NCI-H2196 (cell line): ENCODE data around the gene IL7R.

Experiments used
- DNase-seq: peaks from one replicate; lab custom pipeline; 2025; ENCODE audit not compliant: unreplicated experiment; lab: John Stamatoyannopoulos, UW

The IL7R gene, protein sequence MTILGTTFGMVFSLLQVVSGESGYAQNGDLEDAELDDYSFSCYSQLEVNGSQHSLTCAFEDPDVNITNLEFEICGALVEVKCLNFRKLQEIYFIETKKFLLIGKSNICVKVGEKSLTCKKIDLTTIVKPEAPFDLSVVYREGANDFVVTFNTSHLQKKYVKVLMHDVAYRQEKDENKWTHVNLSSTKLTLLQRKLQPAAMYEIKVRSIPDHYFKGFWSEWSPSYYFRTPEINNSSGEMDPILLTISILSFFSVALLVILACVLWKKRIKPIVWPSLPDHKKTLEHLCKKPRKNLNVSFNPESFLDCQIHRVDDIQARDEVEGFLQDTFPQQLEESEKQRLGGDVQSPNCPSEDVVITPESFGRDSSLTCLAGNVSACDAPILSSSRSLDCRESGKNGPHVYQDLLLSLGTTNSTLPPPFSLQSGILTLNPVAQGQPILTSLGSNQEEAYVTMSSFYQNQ

GRCh38 chr5:35856765-35857351 is at the start of gene IL7R:
Gene IL7R (plus strand): TSS chr5:35856891. CDS start chr5:35856978, 87 bp downstream.
- no peak for DNase-seq

- DNase-seq = no peak
Observed at GRCh38 chr5:35810601-35811000, 46.1 kb upstream of the IL7R start.

DNA sequence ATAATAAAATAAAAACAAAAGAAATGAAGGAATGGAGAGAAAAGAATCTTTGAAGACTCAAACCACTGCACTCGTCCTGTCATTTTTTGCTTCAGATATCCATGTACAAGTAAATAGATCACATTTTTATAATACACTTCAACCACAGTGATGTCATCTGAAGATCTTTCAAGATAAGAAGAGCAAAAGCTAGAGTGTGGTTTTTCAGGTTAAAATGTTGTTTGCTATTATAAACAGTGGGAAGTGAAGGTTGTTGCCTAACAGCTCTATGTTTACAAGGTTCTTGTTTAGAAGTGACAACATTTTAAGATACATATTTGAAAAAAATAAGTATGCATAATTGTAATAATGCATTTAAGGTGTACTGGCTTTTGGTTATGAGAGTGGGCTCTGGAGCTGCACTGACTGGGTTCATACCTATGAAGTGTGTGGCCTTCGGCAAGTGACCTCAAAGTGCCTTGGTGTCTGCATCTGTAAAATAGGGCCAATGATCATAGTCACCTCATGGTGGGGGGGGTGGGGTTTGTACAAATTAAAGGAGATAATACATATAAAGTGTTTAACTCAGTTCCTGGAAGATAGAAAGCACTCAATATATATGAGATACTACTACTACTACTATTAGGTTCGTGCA is 45.5 kb upstream of the IL7R start:
- no peak for DNase-seq

DNA sequence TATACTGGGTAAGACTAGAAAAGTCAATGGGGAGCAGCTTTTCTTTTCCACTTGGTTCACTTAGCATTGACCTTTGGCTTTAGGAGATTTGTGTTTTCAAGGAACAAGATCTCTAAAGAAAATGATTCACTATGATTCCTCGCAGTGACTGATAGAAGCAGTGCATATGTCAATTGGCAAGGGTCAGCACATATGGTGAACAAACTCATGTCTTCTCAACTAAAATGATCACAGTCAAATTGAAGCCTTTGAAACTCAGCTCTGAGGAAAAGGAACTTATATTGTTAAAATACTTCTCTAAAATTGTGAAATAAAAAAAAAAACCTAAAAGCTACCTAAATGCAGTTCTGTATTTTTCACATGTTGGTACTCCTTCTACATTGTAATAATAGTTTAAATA is 43.2 kb upstream of the IL7R start:
- no peak for DNase-seq

- DNase-seq = no peak
Observed at GRCh38 chr5:35815089-35815936, 41.4 kb upstream of the IL7R start.

- DNase-seq = no peak
Observed at GRCh38 chr5:35816881-35817521, 39.7 kb upstream of the IL7R start.

- DNase-seq = no peak
Observed at GRCh38 chr5:35819026-35819425, 37.7 kb upstream of the IL7R start.

DNA sequence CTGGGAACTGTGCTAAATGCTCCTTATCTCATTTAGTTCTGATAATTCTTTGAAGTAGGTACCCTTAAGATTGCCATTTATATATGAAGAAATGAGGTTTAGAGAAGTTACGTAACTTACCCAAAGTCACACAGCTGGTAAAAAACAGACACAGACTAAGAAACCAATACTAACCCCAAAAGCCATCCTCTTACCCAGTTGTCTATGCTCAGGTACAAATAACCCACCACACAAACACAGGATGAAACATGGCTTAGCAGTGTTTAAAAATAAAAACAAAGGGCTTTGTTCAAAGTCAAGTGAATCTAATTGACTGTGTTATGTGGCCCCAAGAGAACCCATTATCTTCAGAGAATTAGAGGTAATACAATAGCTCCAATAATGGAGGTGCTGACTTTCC is 37.0 kb upstream of the IL7R start:
- no peak for DNase-seq

GRCh38 chr5:35820735-35821134 is 36.0 kb upstream of the IL7R start:
- DNase-seq = no peak

- no peak for DNase-seq
Observed at GRCh38 chr5:35821513-35821912, 35.2 kb upstream of the IL7R start.

DNA sequence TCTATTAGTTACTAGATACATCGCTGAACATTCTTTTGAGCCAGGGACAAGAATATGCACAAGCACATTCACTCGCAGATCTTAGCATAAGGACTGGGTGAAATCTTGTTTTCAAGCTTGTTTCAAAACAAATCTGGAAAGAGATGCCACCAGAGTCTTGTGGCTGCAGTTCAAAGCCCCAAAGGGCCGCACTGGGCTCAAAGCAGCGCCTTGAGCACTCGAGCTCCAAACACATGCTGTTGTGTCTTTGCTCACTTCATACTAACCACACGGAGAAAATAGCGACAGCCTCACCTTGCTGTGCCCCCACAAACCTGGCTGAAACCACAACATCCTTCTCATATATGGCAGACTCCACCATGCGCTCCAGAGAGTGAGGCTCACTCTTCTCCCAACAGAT is 34.2 kb upstream of the IL7R start:
- no peak for DNase-seq

DNA sequence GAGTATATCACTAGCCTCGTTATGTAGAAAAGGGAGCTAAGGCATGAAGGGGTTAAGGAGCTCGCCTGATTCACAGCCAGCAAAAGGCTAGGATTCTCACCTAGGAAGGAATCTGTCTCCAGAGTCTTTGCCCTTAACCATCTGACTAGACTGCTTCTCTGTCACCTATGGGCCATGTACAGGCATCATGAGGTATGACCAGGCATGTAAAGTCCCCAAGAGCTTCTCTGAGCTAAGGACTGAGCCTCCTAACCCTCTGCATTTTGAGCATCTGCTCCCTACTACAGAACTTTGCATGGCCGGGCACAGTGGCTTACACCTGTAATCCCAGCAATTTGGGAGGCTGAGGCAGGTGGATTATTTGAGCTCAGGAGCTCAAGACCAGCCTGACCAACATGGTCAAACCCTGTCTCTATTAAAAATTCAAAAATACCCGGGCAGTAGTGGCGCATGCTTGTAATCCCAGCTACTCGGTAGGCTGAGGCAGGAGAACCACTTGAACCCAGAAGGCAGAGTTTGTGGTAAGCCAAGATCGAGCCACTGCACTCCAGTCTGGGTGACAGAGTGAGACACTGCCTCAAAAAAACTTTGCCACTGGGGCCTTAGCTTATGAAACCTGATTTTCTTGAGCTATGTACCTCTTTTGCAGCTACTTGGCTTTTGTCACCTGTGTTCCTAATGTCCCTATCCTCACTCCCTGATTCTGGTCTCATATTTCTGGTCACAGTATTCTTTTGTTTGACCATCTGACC is 33.2 kb upstream of the IL7R start:
- DNase-seq = no peak

DNA sequence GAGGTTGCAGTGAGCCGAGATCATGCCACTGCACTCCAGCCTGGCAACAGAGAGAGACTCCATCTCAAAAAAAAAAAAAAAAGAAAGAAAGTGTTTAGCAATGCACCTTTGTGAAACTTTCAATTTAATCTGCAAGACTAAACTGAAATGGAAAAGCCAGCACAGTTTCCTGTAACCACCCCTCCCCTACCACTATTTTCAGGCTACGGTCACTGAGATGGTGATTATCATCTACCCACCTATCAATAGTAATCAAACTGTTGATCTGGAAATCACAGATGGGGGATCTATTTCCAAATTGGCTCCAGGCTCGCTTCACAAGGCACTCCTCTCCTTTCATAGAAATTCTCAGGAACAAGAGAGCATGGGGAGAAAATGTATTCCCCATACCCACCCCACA is 30.6 kb upstream of the IL7R start:
- no peak for DNase-seq

DNA sequence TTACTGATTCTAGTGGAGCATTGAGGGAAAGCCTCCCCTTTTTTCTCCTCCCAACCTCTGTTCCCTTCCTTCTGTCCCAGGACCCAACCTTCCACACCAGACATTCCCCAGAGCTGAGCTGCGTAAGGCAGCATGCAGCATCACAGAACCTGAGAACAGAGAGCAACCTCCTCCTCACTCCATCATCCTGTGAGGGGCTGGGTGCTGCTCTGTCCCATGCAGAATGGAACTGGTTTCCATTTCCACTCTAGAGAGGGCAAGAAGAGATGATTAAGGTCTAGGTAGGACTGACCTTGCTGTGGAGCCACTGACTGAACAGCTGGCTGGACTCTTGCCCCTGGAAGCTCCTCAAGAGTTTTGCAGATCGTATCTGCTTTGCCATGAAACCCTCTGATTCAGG is 30.1 kb upstream of the IL7R start:
- DNase-seq = no peak

DNA sequence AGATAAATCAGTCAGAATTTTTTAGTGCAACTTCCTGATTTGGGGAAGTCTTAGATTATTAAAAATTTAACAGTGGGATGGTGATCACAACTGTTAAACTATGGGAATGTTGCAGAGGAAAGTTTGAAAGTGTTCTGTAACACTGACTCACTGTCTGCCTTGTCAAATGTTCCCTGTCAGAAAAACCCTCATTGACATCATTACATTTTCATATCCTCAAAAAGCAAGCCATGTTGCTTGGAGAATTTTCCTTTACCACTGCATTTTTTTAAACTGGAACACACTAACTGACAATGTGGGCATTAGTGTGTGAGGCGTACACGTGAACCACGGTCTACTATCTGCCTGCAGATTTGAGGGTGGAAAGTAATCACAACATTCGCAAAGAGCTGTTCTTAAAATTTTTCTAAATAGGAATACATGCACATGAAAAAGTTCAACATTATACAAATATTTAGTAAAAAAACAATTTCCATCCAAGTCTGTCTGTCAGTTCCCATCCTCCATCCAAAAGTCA is 28.6 kb upstream of the IL7R start:
- no peak for DNase-seq

- no peak for DNase-seq
Observed at GRCh38 chr5:35830587-35830986, 26.1 kb upstream of the IL7R start.

- no peak for DNase-seq
Observed at GRCh38 chr5:35832762-35833161, 23.9 kb upstream of the IL7R start.

- no peak for DNase-seq
Observed at GRCh38 chr5:35833224-35833623, 23.5 kb upstream of the IL7R start.

DNA sequence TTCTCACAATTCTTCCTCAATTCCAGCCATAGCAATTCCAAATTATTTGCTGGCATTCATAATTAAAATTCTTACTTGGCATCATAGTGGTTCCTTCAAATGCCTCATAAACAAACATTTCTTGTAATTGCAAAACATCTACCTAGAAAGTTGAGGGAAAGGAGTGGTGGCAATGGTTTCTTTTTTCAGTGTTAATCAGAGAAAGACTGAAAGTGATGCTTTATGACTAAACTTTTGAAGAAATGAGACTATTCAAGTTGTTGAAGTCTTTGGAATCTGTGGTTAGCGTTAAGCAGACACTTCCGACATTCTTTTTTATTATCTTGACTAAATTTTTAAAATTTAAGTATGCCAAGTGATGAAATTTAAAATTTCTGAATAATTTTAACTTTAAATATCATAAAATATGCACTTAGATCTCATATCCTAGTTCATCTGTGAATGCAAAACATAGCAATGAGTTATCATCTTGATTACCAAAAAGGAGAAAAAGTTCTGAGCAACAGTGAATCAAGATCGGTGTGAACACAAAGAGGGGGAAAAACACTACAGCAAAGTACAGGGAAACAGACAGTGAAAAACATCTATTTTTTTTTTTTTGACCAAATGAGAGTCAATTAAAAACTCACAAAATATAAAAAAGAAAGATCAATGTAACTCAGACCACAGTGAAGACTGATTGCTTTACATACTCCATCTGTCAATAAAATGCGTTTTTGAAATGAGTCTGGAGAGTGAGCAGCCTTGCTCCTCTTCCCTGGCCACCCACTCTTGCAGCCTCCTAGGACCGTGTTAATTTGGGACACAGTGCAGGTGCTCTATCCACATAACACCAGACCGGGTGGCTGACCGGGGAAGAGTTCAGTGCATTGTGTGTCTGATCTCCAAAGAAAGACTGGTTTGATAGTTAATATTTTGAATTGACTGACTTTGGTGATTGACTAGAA is 20.6 kb upstream of the IL7R start:
- DNase-seq = no peak
